Suppressor macrophage (primary cell): ENCODE results near the gene FAM47E.
"Not testable (repeated sequence)": the region's sequence is repeated elsewhere in the genome, so short reads cannot be mapped to it uniquely, and the experiment has no call there.

ENCODE experiments used
- DNase-seq, 4 experiments: peaks; one replicate each; pipeline ENCODE4 v3.0.0-alpha.2; 2020 to 2022

Gene FAM47E

DNA sequence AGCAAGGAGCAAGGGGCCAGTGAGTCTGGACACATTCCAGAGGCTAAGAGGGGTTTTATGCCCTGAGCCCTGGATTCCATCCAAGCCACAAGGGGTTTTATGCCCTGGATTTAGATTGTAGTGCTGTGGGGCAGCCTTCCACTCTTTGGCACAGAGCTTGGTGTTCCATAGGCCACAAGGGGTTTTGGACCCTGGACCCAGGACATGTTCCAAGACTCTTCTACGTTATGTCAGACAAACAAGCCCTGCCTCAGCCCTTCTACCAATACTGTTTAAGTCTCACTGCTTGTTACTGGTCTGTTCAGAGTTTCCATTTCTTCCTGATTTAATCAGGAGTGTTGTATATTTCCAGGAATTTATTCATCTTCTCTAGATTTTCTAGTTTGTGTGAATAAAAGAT, 25.1 kb upstream of the FAM47E start:
- no peak for DNase-seq

DNA sequence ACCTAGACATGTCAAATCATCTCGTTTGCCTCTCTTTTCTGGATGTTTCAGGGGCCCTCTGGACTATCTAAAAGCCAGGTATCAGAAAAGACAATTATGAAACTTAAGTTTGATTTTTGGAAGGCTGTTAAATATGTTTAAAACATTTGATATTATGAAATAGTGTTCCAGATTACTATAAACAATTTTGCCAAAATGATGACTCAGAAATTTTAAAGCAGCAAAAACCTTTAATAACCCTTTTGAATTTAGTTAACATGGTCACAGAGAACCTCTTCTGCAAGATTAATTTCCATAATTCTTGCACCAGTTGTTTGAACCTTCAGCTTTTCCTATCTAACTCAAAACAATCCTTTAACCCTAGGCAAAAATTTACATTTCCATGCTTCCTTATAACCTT, 18.8 kb upstream of the FAM47E start:
- DNase-seq, result no peak

- DNase-seq, result no peak
These were observed 18.4 kb upstream of the FAM47E start for GRCh38 chr4:76233083-76233482.

- DNase-seq, result no peak
These were observed 18.0 kb upstream of the FAM47E start for GRCh38 chr4:76233529-76233928.

- DNase-seq, result peak in 1 of 4 experiments; percentile 25
These were observed 17.4 kb upstream of the FAM47E start for GRCh38 chr4:76233967-76234678.

DNA sequence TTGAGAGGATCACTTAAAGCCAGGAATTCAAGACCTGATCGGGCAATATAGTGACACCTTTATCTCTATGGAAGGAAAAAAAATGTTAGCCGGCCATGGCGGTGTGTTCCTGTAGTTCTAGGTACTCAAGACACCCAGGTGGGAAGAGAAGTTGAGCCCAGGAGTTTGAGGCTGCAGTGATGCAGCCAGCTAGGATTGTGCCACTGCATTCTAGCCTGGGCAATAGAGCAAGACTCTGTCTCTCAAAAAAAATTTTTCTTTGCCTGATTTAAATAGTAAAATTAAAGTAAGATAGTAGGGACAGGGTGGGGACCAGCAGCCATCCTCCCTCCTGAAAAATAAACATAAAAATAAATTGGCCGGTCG, 16.9 kb upstream of the FAM47E start:
- DNase-seq, result no peak

GRCh38 chr4:76235407-76235806, 16.1 kb upstream of the FAM47E start:
- no peak for DNase-seq

GRCh38 chr4:76235915-76236314, 15.6 kb upstream of the FAM47E start:
- no peak for DNase-seq

DNA sequence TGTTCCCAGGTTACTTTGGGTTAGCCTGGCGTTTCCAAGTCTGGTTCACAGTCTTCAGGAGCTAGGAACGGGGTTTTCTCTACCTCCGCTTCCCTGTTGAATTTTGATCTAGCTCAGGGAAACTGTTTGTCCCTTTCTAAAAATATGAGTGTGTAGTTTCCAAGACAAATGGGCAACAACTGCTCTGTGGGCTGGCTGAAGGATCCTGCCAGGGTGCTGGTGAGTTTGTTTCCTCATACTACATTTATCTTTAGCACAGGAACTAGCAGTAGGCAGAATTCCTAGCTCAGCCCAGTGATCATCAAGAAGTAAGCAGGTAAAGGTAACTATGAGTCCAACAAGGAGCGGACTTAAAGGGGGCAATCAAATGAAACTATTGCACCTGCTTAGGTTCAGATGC, 13.3 kb upstream of the FAM47E start:
- DNase-seq, result no peak

DNA sequence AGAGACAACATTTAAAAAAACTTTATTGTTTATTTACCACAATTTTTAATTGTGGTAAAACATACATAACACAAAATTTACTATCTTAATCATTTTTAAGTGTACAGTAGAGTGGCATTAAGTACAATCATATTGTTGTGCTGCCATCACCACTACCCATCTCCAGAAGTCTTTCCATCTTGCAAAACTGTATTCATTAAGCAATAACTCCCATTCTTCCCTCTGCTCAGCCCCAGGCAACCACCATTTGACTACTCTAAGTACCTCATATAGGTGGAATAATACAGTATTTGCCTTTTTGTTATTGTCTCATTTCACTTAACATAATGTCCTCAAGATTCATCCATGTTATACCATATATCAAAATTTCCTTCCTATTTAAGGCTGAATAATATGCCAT, 12.8 kb upstream of the FAM47E start:
- no peak for DNase-seq

- DNase-seq, result no peak
These were observed 11.3 kb upstream of the FAM47E start for GRCh38 chr4:76240236-76240635.

DNA sequence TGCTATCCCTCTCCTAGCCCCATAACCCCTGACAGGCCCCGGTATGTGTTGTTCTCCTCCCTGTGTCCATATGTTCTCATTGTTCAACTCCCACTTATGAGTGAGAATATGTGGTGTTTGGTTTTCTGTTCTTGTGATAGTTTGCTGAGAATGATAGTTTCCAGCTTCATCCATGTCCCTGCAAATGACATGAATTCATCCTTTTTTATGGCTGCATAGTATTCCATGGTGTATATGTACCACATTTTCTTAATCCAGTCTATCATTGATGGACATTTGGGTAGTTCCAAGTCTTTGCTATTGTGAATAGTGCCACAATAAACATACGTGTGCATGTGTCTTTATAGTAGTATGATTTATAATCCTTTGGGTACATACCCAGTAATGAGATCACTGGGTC, 7.6 kb upstream of the FAM47E start:
- DNase-seq, result not testable (repeated sequence)

DNA sequence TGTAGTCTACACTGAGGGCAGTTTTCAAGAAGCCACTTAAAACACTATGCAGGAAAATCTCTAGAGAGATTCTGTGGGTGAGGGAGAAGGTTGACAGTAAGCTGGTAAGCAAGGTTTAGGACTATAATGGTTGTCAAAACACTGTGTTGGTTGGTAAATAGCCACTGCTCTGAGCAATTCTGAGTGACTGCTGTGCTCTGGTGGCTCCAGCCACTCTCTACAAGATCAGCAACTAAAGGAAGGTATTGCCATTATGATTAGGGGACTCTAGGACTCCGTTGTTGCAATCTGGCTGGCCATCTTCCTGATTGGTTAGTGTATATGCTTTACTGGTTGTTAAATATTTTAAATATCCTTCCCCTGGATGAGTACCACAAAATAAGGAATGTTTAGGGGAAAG, 5.5 kb upstream of the FAM47E start:
- no peak for DNase-seq

DNA sequence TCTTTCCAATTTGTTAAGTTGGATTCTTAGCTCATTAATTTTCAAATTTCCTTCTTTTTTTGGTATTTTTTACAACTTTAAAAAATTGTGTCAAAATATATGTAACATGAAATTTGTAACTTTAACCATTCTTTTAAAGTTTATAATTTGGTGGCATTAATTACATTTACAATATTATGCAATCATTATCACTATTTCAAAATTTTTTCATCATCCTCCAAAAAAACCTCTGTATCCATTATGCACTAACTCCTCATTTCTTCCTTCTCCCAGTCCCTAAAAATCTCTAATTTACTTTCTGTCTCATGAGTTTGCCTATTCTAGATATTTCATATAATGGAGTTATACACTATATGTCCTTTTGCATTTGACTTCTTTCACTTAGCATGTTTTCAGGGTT, 4.7 kb upstream of the FAM47E start:
- no peak for DNase-seq

DNA sequence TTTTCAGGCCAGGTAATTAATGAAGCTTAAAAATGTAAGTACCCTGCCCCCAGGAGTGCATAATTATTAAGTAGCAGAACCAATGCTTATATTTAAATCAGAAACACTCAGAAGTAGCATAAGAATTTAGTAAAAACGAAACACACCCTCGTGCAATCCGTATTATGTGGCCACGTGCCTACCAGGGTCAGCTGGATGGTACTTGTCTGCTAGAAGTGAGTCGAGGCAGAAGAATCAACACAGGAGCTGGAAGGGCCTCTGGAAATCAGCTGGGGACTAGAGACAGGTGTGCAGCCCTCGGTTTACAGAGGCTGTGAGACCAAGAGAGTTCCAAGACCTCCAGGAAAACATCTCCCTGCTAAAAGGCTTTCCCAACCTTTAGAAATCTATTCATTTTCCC, 559 bp upstream of the FAM47E start:
- DNase-seq, result no peak

DNA sequence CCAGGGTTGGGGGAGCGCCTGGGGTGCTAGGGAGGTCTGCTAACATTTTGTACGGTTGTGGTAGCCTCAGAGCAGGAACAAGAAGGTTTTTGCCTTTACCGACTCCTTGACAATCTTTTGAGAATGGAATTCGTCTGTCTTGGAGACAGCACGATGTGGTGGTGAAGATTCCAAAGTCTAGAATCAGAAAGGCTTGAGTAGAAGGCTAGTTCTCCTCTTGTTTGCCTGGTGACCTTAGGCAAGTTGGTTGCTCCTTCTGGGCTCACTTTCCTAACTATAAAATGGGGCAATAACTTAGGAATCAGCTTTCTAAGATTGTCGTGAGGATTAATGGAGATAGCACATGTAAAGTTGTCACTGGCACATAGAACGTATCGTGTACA, 741 bp downstream of the FAM47E start:
- DNase-seq, result no peak

GRCh38 chr4:76253511-76253910, 2.0 kb downstream of the FAM47E start:
- DNase-seq, result no peak

- DNase-seq, result no peak
These were observed 4.5 kb downstream of the FAM47E start for GRCh38 chr4:76256032-76256431.

GRCh38 chr4:76256968-76257367, 5.4 kb downstream of the FAM47E start:
- DNase-seq, result no peak

- DNase-seq, result no peak
These were observed 6.3 kb downstream of the FAM47E start for GRCh38 chr4:76257824-76258223.

GRCh38 chr4:76260571-76260970, 9.1 kb downstream of the FAM47E start:
- no peak for DNase-seq

- no peak for DNase-seq
These were observed 14.2 kb downstream of the FAM47E start for GRCh38 chr4:76265631-76266218.

- no peak for DNase-seq
These were observed 15.1 kb downstream of the FAM47E start for GRCh38 chr4:76266627-76267026.

DNA sequence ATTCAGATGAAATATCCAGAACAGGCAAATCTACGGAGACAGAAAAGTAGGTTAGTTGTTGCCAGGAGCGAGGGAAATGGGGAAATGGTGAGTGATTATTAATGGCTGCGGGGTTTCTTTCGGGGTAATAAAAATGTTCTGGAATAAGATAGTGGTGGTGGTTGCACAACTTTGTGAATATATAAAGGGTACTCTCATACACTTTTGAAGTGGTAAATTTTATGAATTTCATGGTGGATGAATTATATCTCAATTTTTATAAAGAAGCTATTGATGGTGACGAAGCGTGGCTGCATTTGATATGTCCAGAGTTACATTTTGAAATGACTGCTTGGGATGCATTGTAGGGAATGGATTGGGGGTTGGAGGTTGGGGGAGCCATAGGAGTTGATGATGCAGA, 16.3 kb downstream of the FAM47E start:
- DNase-seq, result no peak
